GM15510 (cell line): ENCODE data around the gene LSM12.

Source experiments
- POLR2A ChIP-seq: IDR thresholded peaks from 3 replicates; pipeline ENCODE4 v1.6.1; 2011; ENCODE audit warnings: borderline replicate concordance; ENCODE audit not compliant: insufficient read length; ENCODE audit errors: extremely low read depth

Gene LSM12

DNA sequence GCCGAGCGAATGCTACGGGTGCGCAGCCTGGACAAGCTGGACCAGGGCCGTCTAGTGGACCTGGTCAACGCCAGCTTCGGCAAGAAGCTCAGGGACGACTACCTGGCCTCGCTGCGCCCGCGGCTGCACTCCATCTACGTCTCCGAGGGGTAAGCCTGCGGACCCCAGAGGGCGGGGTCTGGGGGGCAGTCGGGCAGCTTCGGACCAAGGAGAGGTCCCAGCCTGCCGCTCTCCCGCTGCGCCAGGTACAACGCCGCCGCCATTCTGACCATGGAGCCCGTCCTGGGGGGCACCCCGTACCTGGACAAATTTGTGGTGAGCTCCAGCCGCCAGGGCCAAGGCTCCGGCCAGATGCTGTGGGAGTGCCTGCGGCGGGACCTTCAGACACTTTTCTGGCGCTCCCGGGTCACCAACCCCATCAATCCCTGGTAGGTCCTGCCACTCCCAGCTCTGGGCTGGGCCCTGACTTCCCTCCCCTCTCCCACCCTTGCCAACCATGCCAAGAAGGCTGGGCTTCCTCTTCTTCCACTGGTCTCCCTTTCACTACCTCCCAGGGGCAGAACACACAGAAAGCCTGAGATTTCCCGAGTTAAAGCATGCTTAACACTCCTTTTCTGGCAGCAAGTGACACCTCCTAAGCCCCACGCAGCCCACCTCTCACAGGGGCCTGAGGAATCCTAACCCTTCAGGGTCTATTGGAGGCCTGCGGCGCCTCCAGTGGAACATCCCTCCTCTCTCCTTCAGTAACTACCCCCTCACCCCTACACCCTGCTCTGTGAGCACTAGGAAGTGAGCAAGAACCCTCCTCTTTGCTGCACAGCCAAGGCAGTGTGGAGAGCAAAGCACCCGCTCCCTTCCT is 58.9 kb downstream of the LSM12 start:
- no peak for TF ChIP-seq POLR2A

DNA sequence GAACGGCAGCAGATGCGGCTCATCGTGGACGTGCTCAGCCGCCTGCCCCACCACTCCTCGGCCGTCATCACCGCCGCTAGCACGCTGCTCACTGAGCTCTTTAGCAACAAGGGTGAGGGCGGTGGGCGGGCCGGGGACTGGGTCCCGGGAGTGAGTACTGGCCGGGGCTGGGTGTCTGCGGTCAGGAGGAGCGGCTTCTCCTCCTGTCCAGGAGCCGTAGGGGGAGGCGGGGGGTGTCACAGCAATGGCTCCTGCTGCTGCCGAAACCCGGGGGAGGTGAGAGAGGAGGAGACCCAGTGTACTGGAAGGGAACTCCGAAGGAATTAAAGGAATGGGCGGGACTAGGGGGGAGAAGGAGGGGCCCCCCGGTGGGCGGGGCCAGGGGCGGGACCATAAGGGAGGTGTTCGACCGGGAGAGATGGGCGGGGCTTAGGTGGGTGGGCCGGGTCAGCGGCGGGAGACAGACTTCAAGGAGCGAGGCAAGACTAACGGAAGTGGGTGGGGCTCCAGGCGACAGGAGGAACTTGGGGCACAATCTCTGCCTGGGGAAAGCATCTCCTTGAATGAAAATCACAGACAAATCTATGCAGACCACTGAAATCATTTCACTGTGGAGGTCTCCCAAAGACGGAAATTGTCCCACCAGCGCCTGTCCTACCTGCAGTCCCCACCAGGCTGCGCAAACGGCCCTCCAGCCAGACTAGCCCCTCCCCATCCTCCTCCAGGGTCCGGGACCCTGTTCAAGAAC is 59.7 kb downstream of the LSM12 start:
- peak; percentile 28 for TF ChIP-seq POLR2A

DNA sequence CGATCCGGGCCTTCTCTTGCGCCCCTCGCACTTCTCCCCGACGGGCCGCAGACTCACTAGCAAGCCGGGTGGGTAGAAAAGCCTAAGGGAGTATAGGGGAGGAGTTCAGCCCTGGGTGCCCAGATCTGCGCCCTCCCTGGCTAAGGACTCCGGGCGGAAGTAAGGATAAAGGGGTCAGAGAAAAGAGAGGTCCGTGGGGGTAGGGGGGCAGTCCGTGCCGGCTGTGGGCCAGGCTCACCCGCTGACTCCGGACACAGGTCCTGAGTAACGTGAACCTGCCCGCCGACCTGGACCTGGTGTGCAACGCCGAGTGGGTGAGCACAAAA is 60.2 kb downstream of the LSM12 start:
- no peak for TF ChIP-seq POLR2A

DNA sequence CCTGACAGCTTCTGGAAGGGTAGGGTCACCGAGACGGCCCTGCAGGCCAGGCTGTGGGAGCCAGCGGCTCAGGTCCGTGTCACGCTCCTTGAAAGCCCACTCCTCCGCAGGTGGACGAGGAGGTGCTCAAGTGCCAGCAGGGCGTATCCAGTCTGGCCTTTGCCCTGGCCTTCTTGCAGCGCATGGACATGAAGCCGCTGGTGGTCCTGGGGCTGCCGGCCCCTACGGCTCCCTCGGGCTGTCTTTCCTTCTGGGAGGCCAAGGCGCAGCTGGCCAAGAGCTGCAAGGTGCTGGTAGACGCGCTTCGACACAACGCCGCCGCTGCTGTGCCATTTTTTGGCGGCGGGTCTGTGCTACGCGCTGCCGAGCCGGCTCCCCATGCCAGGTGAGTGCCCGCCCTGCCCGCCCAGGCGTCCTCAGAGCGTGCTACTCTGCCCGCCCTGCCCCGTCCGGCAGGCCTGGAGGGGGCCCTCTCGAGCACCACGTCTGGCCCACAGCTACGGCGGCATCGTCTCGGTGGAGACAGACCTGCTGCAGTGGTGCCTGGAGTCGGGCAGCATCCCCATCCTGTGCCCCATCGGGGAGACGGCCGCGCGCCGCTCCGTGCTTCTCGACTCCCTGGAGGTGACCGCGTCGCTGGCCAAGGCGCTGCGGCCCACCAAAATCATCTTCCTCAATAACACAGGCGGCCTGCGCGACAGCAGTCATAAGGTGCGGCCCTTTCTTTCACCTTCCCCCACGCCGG is 60.8 kb downstream of the LSM12 start:
- no peak for TF ChIP-seq POLR2A

DNA sequence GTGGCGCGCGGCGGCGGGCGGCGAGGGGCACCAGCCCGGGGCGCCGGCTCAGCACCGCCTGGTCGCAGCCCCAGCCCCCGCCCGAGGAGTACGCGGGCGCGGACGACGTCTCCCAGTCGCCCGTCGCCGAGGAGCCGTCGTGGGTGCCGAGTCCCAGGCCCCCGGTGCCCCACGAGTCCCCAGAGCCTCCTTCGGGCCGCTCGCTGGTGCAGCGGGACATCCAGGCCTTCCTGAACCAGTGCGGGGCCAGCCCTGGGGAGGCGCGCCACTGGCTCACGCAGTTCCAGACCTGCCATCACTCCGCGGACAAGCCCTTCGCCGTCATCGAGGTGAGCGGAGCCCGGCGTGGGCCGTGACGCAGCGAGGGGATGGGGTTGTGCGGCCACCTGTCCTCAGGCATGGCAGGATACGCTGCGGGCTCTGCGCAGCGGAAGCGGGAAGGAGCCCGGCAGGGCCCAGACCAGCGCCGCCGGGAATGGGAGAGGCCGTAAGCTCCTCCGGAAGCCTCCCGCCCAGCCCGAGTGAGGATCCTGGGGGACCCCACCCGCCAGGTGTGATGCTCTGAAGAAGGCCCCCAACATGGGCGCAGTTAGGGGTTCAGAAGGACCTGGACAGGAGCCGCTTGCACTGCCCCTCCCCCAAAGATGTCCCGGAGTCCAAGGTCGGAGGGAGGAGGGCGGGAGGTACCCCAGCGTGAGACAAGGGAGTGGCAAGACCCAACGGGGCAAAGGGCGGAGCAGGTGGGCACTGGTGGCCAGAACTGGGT is 61.5 kb downstream of the LSM12 start:
- no peak for TF ChIP-seq POLR2A

DNA sequence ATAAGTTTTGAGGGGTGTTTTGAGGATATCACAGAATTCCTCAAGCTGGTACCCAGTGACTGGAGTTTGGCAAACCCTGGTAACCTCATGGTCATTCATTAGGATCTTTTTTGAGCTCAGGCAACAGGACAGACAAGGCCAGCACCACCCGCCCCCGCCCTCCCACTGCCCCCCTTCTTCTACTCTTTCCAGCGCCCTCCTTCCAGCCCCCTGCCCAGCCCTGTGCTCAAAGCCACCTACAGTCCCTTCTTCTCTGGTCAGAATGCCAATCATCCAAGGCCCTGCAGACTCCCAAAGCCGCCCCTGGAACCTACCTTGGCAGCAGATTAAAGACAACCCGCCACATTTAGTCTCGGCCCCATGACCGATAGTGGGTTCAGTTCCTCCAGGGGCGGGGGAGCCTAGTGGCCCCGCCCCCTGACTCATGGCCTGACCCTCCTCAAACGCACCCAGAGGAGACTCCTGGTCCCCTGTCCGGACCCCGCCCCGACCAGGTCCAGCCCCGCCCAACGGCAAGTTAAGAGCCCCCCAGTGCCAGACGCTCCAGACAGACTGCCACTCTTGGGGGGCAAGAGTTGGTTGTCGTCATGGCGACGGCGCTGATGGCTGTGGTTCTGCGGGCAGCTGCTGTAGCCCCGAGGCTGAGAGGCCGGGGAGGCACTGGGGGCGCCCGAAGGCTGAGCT is 62.3 kb downstream of the LSM12 start, which contains the start of gene NAGS:
NAGS (plus strand) TSS at position 546 of the 684 bp plus-strand sequence; CDS start at position 588, 42 bp downstream.
- no peak for TF ChIP-seq POLR2A

DNA sequence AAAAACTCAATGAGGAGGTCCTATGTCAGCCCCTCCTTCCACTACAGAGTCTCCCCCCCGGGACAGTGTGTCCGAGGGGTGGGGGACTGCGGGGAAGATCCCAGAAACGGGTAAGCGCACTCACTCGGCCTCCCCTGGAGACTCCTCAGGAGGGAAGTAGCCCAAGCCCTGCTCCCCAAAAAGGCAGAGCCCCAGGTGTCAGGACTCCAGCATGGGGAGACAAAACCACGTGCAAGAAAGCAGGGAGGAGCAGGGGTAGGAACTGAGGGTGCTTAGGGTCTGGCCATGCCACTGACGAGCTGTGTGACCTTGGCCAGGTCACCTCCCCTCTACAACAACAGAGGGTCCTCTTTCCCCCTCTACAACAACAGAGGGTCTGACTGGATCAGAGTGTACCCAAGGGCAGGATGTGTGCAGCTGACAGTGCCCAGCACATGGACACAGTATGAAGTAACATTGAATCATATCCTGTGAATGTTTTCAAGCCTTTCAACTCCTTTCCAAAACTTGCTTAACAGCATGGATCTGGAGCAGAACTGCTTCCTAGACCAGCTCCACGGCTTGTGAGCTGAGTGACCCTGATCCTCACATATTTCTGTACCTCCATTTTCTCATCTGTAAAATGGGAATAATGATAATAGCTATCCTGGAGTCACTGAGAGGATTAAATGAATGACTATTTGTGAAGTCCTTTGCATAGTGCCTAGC is 64.2 kb downstream of the LSM12 start:
- TF ChIP-seq POLR2A, result no peak

DNA sequence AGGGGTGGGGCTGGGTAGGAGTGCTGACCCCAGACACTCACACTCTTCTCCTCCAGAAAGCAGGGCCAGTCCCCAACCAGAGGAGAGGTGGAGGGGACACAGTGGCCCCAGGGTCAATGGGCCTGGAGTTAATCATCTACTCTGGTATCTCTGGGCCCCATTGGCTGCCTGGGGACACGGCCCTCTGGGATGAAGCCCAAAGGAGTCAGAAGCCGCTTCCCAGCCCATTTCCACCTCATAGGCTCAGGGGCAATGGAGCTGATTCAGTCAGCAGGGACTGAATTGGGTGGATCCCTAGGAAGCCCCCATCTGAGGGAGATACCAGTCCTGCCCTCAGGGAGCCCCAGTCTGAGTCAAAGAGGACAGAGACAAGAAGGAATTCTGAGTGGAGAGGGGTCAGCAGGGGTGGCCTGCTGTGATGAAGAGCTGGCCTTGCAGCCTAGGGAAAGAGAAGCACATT is 65.0 kb downstream of the LSM12 start:
- no peak for TF ChIP-seq POLR2A

DNA sequence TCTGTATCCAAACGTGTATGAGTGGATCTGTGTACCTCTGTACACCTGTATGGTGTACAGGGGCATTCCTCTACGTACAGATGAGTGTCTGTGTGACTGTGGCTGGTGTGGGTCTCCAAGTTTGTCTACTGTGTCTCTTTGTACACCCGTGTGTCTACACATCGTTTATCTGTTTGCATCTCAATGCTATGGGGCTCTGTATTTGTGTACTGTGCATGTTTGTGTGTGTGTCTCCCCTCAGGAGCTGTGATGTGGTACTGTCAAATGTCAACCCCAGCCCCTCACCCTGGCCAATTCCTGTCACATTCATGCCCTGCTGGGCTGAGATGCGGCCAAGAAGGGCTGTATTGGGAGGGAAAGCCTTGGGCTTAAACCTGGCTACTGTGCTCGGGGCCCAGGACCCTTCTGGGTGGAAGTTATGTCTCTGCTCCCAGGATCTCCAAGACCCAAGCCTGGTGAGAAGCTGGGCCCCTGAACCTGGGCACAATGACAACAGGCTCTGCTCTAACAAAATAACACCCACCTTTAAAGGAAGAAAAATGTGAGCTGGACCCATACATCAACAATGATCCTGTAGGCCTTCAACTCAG is 65.5 kb downstream of the LSM12 start:
- TF ChIP-seq POLR2A, result no peak

DNA sequence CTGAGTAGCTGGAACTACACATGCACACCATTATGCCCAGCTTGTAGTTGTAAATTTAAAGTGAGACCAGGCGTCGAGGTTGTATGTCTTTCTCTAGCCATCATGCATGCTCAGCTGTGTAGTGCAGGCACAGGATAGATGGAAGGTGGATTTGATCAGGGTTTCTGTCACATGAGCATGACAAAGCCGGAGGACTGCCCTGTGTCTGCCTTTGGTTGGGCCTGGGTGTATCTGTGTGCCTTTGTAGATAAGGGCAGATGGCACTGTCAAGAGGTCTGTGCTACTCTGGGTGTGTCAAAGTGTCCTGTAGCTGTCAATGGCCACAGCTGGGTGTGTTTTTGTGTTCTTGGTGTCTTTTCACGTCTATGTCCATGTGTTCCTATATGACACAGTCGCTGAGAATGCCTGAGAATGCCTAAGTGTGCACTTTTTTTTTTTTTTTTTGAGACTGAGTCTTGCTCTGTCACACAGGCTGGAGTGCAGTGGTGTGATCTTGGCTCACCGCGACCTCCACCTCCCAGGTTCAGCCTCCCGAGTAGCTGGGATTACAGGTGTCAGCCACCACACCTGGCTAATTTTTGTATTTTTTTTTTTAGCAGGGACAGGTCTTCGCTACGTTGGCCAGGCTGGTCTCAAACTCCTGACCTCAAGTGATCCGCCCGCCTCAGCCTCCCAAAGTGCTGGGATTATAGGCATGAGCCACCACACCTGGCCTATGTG is 66.2 kb downstream of the LSM12 start:
- no peak for TF ChIP-seq POLR2A

DNA sequence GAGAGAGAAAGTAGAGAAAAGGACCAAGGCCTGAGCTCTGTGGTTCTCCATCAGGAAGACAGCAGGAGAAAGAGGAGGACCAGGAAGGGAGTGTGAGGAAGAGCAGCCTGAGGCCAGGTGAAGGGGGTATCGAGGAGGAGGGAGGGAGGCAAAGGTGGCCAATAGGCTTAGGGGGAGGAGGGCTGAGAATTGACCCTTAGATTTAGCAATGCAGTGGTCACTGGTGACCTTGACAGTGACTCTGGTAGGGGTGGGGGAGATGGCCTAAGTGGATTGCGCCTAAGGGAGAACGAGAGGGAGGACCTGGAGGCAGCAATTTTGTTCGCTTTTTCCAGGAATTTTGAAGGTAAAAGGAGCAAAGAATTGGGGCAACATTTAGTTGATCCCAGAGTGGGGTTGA is 67.4 kb downstream of the LSM12 start:
- TF ChIP-seq POLR2A, result no peak

DNA sequence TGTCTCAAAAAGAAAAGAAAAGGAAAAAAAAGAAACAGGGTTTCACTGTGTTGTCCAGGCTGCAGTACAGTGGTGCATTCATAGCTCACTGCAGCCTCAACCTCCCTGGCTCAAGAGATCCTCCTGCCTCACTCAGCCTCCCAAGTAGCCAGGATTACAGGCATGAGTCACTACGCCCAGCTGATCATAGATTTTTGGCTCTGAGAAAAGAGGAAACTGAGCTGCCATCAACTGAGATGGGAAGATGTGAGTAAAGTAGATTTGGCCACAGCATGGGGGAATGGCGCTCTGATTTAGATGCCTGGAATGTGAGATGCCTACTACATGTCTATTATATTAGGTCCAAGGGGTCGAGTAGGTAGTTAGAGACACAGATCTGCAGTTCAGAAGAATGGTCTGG is 67.9 kb downstream of the LSM12 start:
- TF ChIP-seq POLR2A, result no peak
